PC-3 (cell line): ENCODE data around the gene MAP3K9. TPM values are rescaled to one million over a fixed set of nuclear protein-coding genes. Genes with fewer than 3 reads are reported as not detected.

Experiments
- ATAC-seq: fragments of 200-7000 bp; cut with Tn5 transposase; 2 replicates; pipeline ENCODE4 v1.9.1; 2020; ENCODE audit warnings: mild to moderate bottlenecking, moderate library complexity
- BruUV-seq: library from RNA; stranded (reverse); fragments of 400-500 nt; replicated peaks from 2 replicates; lab custom pipeline; 2021; lab: Mats Ljungman, UMichigan
- CTCF ChIA-PET: fragments of 300-600 bp; sonication (Branson Sonifier 250); formaldehyde crosslinking; loops from one replicate; lab custom pipeline; 2022; ENCODE audit warnings: antibody characterized with exemption; lab: Charles Lee
- POLR2A ChIA-PET: fragments of 300-600 bp; sonication (Branson Sonifier 250); formaldehyde crosslinking; loops from one replicate; lab custom pipeline; 2022; ENCODE audit warnings: antibody characterized with exemption; ENCODE audit not compliant: unreplicated experiment; lab: Charles Lee
- DNase-seq: peaks from one replicate; pipeline ENCODE4 v3.0.0-alpha.2; 2015
- H2AFZ ChIP-seq: fragments of 300-600 bp; sonication (generic); 2 replicates; pipeline ENCODE4 v1.6.0; 2016; ENCODE audit warnings: antibody characterized with exemption, low read length
- H3F3A ChIP-seq: fragments of 300-600 bp; sonication (generic); one replicate; pipeline ENCODE4 v1.6.0; 2017; ENCODE audit warnings: antibody characterized with exemption, low read length, control low read depth, mild to moderate bottlenecking; ENCODE audit not compliant: unreplicated experiment
- H3K27ac ChIP-seq: fragments of 300-600 bp; sonication (generic); 2 replicates; pipeline ENCODE4 v1.5.1; 2016; ENCODE audit warnings: mild to moderate bottlenecking, low read length
- H3K27me3 ChIP-seq: fragments of 300-600 bp; sonication (generic); 2 replicates; pipeline ENCODE4 v1.6.1; 2016; ENCODE audit warnings: low read length, mixed read lengths
- H3K36me3 ChIP-seq: fragments of 300-600 bp; sonication (generic); 2 replicates; pipeline ENCODE4 v1.6.1; 2016; ENCODE audit warnings: low read depth, mixed run types, low read length, mixed read lengths
- H3K4me1 ChIP-seq: fragments of 300-600 bp; sonication (generic); 2 replicates; pipeline ENCODE4 v1.5.1; 2016; ENCODE audit warnings: low read length; ENCODE audit not compliant: insufficient read depth
- H3K4me2 ChIP-seq: fragments of 300-600 bp; sonication (generic); 2 replicates; pipeline ENCODE4 v1.6.0; 2016; ENCODE audit warnings: low read length
- H3K4me3 ChIP-seq: fragments of 300-600 bp; sonication (generic); 2 replicates; pipeline ENCODE4 v1.5.1; 2016; ENCODE audit warnings: mild to moderate bottlenecking, low read length, mixed read lengths
- H3K79me2 ChIP-seq: fragments of 300-600 bp; sonication (generic); 2 replicates; pipeline ENCODE4 v1.6.1; 2017; ENCODE audit warnings: low read length, mixed read lengths
- H3K9ac ChIP-seq: fragments of 300-600 bp; sonication (generic); 2 replicates; pipeline ENCODE4 v1.6.0; 2016; ENCODE audit warnings: mild to moderate bottlenecking, low read length
- H3K9me2 ChIP-seq: fragments of 300-600 bp; sonication (generic); replicated peaks from 2 replicates; pipeline ENCODE4 v1.6.1; 2016; ENCODE audit warnings: mixed run types, low read length, mixed read lengths
- H3K9me3 ChIP-seq: fragments of 300-600 bp; sonication (generic); 2 replicates; pipeline ENCODE4 v1.6.1; 2016; ENCODE audit warnings: low read length, mixed read lengths
- H4K20me1 ChIP-seq: fragments of 300-600 bp; sonication (generic); 2 replicates; pipeline ENCODE4 v1.6.1; 2016; ENCODE audit warnings: low read length, mixed read lengths
- CTCF ChIP-seq: fragments of 300-600 bp; sonication (generic); conservative IDR thresholded peaks from 2 replicates; pipeline ENCODE4 v1.5.1; 2017; ENCODE audit warnings: antibody characterized with exemption, low read depth, mild to moderate bottlenecking, low read length
- EZH2 ChIP-seq: fragments of 300-600 bp; sonication (generic); IDR thresholded peaks from one replicate; pipeline ENCODE4 v1.6.1; 2017; ENCODE audit warnings: antibody characterized with exemption, mild to moderate bottlenecking, low read length; ENCODE audit not compliant: unreplicated experiment
- EZH2phosphoT487 ChIP-seq: fragments of 300-600 bp; sonication (generic); IDR thresholded peaks from 2 replicates; pipeline ENCODE4 v1.6.1; 2018; ENCODE audit warnings: mild to moderate bottlenecking, antibody characterized with exemption, low read length, borderline replicate concordance
- intact Hi-C: fragments of 100-400 bp; cut with micrococcal nuclease; formaldehyde crosslinking; loops from 2 replicates; pipeline ENCODE4 v1.9.0; 2023
- total RNA-seq: library from RNA; depleted of rRNA; stranded (reverse); fragments of >200 nt; gene quantifications from 2 replicates; pipeline ENCODE4 v1.2.3, GENCODE V29; 2014

MAP3K9 gene
- total RNA-seq, 1 experiment from 2014 or later, result 13.4 TPM

GRCh38 chr14:70718383-70719118 lies 90.8 kb downstream of the MAP3K9 start:
- no peaks in the 10 kb centered on the region for H3K9me2 ChIP-seq
- no peak overlapping the region for H3K4me2 ChIP-seq
- no peak overlapping the region for H3K4me3 ChIP-seq
- H4K20me1 ChIP-seq, result no peaks in the 10 kb centered on the region
- ChIA-PET POLR2A (interaction anchor here (0.6 kb wide), 1 partner anchor 296 kb away, joined by 4 read pairs; no protein-coding TSS in a partner anchor), CTCF (no interaction called here)
- no peak overlapping the region for H2AFZ ChIP-seq
- H3K9me3 ChIP-seq, result no peaks in the 10 kb centered on the region
- TF ChIP-seq CTCF (no peak), EZH2phosphoT487 (no peak), EZH2 (no peak)
- peaks cover 13% of the 10 kb centered on the region; the same call in 1 of the 2 replicates for H3K4me1 ChIP-seq
- H3K27ac ChIP-seq, result no peak overlapping the region
- peak; percentile 39 for ATAC-seq
- BruUV-seq, result no TSS peak
- peak; percentile 38 for DNase-seq
- no peaks in the 10 kb centered on the region for H3K79me2 ChIP-seq
- no peak overlapping the region for H3K9ac ChIP-seq
- no peaks in the 10 kb centered on the region for H3K27me3 ChIP-seq
- no peaks in the 10 kb centered on the region for H3K36me3 ChIP-seq
- H3F3A ChIP-seq, result no peaks in the 10 kb centered on the region
- intact Hi-C loops, result loop anchor here (10.0 kb wide), 2 partner anchors 256 to 674 kb away; no protein-coding TSS in a partner anchor

- no peak overlapping the region for H2AFZ ChIP-seq
- DNase-seq (no peak), ATAC-seq (no peak)
- no peaks in the 10 kb centered on the region for H3K36me3 ChIP-seq
- no peak overlapping the region for H3K9ac ChIP-seq
- H3K27me3 ChIP-seq, result no peaks in the 10 kb centered on the region
- H4K20me1 ChIP-seq, result no peaks in the 10 kb centered on the region
- POLR2A ChIA-PET, result no interaction called here
- no peak overlapping the region for H3K27ac ChIP-seq
- H3K9me2 ChIP-seq, result no peaks in the 10 kb centered on the region
- intact Hi-C loops, result loop anchor here (10.0 kb wide), 2 partner anchors 258 to 672 kb away; no protein-coding TSS in a partner anchor
- H3K79me2 ChIP-seq, result no peaks in the 10 kb centered on the region
- CTCF ChIA-PET, result interaction anchor here (0.6 kb wide), 1 partner anchor 21 kb away, joined by 3 read pairs; no protein-coding TSS in a partner anchor
- H3F3A ChIP-seq, result no peaks in the 10 kb centered on the region
- H3K9me3 ChIP-seq, result no peaks in the 10 kb centered on the region
- no TSS peak for BruUV-seq
- no peak overlapping the region for H3K4me3 ChIP-seq
- TF ChIP-seq EZH2phosphoT487 (no peak), EZH2 (no peak), CTCF (no peak)
- H3K4me1 ChIP-seq, result peaks cover 14% of the 10 kb centered on the region; the same call in 1 of the 2 replicates
- no peak overlapping the region for H3K4me2 ChIP-seq
These were observed 92.4 kb downstream of the MAP3K9 start for GRCh38 chr14:70716958-70717357.

DNA sequence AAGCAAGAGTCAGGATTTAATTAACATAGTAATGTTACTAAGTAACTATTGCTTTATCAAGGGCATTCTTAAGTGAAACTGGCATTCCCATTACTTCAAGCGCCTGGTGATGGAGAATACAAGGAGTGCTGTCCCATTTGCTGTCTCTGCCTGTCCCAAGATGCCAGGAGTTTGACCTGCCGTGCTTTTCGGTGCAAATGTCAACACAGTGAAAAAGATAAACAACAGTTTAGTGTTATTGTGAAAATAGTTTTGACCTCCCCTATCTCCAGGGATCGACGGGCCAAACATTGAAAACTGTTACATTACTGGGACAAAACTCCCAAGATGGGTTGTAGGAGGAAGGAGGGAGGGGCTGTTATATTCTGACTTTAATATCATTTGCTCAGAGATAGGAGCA lies 92.8 kb downstream of the MAP3K9 start:
- H3K4me2 ChIP-seq, result no peak overlapping the region
- TF ChIP-seq CTCF (no peak), EZH2phosphoT487 (no peak), EZH2 (no peak)
- no TSS peak for BruUV-seq
- no peaks in the 10 kb centered on the region for H3F3A ChIP-seq
- H3K79me2 ChIP-seq, result no peaks in the 10 kb centered on the region
- intact Hi-C loops, result loop anchor here (10.0 kb wide), 2 partner anchors 258 to 672 kb away; no protein-coding TSS in a partner anchor
- no peak overlapping the region for H3K4me3 ChIP-seq
- H4K20me1 ChIP-seq, result no peaks in the 10 kb centered on the region
- H3K36me3 ChIP-seq, result no peaks in the 10 kb centered on the region
- H3K9me2 ChIP-seq, result no peaks in the 10 kb centered on the region
- no peaks in the 10 kb centered on the region for H3K9me3 ChIP-seq
- DNase-seq (no peak), ATAC-seq (no peak)
- H3K4me1 ChIP-seq, result peaks cover 14% of the 10 kb centered on the region; the same call in 1 of the 2 replicates
- no peak overlapping the region for H2AFZ ChIP-seq
- no peak overlapping the region for H3K27ac ChIP-seq
- CTCF ChIA-PET, result no interaction called here
- H3K27me3 ChIP-seq, result no peaks in the 10 kb centered on the region
- H3K9ac ChIP-seq, result no peak overlapping the region
- POLR2A ChIA-PET, result no interaction called here
